Lower leg skin (tissue), 3 donors: ENCODE data around the gene FNDC3B.

Experiments
- POLR2A ChIP-seq, 2 donors: fragments of 450-650 bp; IDR thresholded peaks; one replicate each; pipeline ENCODE4 v1.6.1; 2016 to 2017; ENCODE audit warnings: antibody characterized with exemption in 2 of 2, mild to moderate bottlenecking in 1 of 2, moderate library complexity in 1 of 2
- TF ChIP-seq, protein P1 (sequence below), 3 donors: fragments of 450-650 bp; IDR thresholded peaks; one replicate each; pipeline ENCODE4 v1.5.1; 2016; ENCODE audit warnings: antibody characterized with exemption in 3 of 3, mild to moderate bottlenecking in 3 of 3, moderate library complexity in 2 of 3

DNA sequence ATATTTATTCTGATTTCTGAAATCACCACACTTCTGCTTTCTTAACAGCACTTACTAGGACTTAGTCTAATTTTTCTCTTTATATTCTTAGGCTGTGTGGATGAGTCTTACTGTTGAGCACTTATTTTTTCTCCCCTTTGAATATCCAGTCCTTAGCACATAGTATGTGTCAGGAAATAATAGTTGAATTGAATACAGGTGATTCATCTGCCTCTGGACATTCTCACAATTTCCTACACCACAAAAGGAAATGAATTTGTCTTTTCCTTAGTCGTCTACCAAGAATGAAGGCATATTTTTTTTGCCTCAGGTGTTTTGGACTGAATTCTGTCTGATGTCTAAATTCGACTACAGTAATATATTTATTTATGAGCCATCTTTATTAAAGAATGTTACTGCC, 204.6 kb downstream of the FNDC3B start:
- no peak for TF ChIP-seq POLR2A (IDR thresholded peaks at IDR 0.05)
- TF ChIP-seq, protein P1, sequence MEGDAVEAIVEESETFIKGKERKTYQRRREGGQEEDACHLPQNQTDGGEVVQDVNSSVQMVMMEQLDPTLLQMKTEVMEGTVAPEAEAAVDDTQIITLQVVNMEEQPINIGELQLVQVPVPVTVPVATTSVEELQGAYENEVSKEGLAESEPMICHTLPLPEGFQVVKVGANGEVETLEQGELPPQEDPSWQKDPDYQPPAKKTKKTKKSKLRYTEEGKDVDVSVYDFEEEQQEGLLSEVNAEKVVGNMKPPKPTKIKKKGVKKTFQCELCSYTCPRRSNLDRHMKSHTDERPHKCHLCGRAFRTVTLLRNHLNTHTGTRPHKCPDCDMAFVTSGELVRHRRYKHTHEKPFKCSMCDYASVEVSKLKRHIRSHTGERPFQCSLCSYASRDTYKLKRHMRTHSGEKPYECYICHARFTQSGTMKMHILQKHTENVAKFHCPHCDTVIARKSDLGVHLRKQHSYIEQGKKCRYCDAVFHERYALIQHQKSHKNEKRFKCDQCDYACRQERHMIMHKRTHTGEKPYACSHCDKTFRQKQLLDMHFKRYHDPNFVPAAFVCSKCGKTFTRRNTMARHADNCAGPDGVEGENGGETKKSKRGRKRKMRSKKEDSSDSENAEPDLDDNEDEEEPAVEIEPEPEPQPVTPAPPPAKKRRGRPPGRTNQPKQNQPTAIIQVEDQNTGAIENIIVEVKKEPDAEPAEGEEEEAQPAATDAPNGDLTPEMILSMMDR (IDR thresholded peaks at IDR 0.05), result no peak
